ENCODE results near the gene TIMP2. TPM values are rescaled to one million over a fixed set of nuclear protein-coding genes. Genes with fewer than 3 reads are reported as not detected.

TIMP2 gene
- total and polyA plus RNA-seq, 2 of the 13 experiments (the other 11 are each of a cell fraction or from before 2014, with no cell fraction given) = 3.8 to 8.5 TPM

GRCh38 chr17:78840530-78840779, 84.7 kb downstream of the TIMP2 start (continued):
- TF ChIP-seq ATF3 (CRISPR knock-in tag; IDR thresholded peaks at IDR 0.05) = no peak
- TF ChIP-seq CBX5 (CRISPR knock-in tag; IDR thresholded peaks at IDR 0.05; ENCODE audit: borderline replicate concordance) = no peak
- TF ChIP-seq ZNF274 (CRISPR knock-in tag; IDR thresholded peaks at IDR 0.05) = no peak
- TF ChIP-seq RFX1 (IDR thresholded peaks at IDR 0.05) = no peak
- TF ChIP-seq MTF1 (CRISPR knock-in tag; IDR thresholded peaks at IDR 0.05) = no peak
- peak; percentile 48; the same call in 1 of the 2 replicates for TF ChIP-seq RARG (CRISPR knock-in tag; IDR thresholded peaks at IDR 0.05; ENCODE audit: low read depth)
- TF ChIP-seq KDM6A (CRISPR knock-in tag; IDR thresholded peaks at IDR 0.05; ENCODE audit: low read depth) = no peak
- TF ChIP-seq ZNF407 (CRISPR knock-in tag; IDR thresholded peaks at IDR 0.05; ENCODE audit: not compliant biosample characterization) = no peak
- no peak for TF ChIP-seq ZNF800 (CRISPR knock-in tag; IDR thresholded peaks at IDR 0.05)
- TF ChIP-seq ELF4 (CRISPR knock-in tag; IDR thresholded peaks at IDR 0.05; ENCODE audit: borderline replicate concordance) = no peak
- no peak for TF ChIP-seq ZKSCAN5 (CRISPR knock-in tag; IDR thresholded peaks at IDR 0.05)
- no peak for TF ChIP-seq ZNF552 (CRISPR knock-in tag; IDR thresholded peaks at IDR 0.05; ENCODE audit: borderline replicate concordance)
- no peak for TF ChIP-seq MAF1 (CRISPR knock-in tag; IDR thresholded peaks at IDR 0.05; ENCODE audit: borderline replicate concordance)
- no peak for TF ChIP-seq REL (CRISPR knock-in tag; conservative IDR thresholded peaks at IDR 0.05)
- no peak for TF ChIP-seq SIN3B (IDR thresholded peaks at IDR 0.05; ENCODE audit: low read length)
- TF ChIP-seq NFAT5 (CRISPR knock-in tag; IDR thresholded peaks at IDR 0.05) = no peak; the same call in 1 of the 2 replicates
